Effector CD4-positive, alpha-beta T cell (primary cell): ENCODE data around the gene CACNA1H.

Source experiments
- DNase-seq: peaks from one replicate; pipeline ENCODE4 v3.0.0-alpha.2; 2020

The CACNA1H gene

GRCh38 chr16:1123525-1124230, 29.2 kb upstream of the CACNA1H start:
- no peak for DNase-seq

- DNase-seq = no peak
Measured at GRCh38 chr16:1124291-1124690, 28.6 kb upstream of the CACNA1H start.

GRCh38 chr16:1124795-1125194, 28.1 kb upstream of the CACNA1H start:
- DNase-seq = no peak

DNA sequence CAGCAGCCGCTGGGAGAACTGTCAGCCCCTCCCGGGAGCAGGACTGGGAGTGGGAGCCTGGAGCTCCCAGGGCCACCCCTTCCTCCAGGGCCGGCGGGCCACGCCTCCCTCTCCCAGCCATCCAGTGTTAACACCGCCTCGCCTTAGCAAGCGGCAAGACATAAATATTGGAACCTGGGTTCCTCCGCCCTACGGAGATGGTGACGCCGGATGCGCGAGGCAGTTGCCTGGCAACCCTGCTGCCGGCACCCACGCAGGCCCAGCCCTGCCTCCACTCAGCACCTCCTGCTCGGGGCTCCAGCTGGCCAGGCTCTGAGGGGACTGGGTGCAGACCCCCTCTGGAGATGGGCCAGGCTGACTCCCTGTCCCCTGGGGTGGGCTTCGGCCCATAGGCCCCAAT, 27.4 kb upstream of the CACNA1H start:
- no peak for DNase-seq

- DNase-seq = no peak
Measured at GRCh38 chr16:1126044-1126443, 26.9 kb upstream of the CACNA1H start.

GRCh38 chr16:1126586-1126985, 26.3 kb upstream of the CACNA1H start:
- no peak for DNase-seq

DNA sequence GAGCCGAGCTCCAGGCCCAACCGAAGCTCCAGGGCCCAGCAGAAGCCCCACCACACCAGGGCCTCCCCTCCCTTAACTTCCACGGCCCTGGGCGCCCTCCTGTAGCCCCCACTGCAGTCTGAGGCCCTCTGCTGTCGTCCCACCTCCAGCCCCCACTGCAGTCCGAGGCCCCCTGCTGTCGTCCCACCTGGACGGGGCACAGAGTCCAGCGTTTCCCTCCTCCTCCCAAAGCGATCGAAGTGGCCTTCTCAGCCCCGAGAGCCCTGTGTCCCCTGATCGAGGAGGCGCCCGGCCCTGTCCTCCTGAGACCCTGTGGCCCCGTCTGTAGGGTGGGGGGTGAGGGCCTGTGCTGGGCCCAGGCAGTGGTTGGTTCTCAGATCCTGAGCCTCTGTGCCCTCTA, 25.8 kb upstream of the CACNA1H start:
- no peak for DNase-seq

GRCh38 chr16:1127971-1128715, 24.8 kb upstream of the CACNA1H start:
- no peak for DNase-seq

GRCh38 chr16:1129106-1129960, 23.6 kb upstream of the CACNA1H start:
- no peak for DNase-seq

GRCh38 chr16:1130382-1130781, 22.5 kb upstream of the CACNA1H start:
- DNase-seq = no peak

- DNase-seq = no peak
Measured at GRCh38 chr16:1131378-1131994, 21.4 kb upstream of the CACNA1H start.

- no peak for DNase-seq
Measured at GRCh38 chr16:1132431-1132830, 20.5 kb upstream of the CACNA1H start.

DNA sequence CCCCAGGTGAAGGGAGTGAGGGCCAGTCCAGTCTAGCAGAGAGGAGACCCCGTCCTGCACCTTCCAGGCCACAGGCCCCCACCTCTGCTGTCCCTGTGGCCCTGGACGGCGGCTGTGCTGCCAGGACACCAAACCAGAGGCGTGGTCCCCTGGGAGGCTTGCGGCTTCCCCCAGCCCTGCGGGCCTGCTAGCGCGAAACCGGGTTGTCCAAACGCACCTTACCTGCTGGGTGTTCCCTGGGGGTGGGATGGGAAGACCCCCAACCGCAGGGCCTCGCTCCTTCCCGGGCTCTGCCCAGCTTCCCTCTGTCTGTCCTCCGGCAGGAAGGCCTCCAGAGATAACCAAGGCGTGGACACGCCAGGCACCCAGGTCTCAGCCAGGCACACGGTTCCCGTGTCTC, 19.6 kb upstream of the CACNA1H start:
- no peak for DNase-seq

GRCh38 chr16:1133810-1134520, 18.9 kb upstream of the CACNA1H start:
- no peak for DNase-seq

GRCh38 chr16:1134776-1135458, 18.0 kb upstream of the CACNA1H start:
- no peak for DNase-seq

DNA sequence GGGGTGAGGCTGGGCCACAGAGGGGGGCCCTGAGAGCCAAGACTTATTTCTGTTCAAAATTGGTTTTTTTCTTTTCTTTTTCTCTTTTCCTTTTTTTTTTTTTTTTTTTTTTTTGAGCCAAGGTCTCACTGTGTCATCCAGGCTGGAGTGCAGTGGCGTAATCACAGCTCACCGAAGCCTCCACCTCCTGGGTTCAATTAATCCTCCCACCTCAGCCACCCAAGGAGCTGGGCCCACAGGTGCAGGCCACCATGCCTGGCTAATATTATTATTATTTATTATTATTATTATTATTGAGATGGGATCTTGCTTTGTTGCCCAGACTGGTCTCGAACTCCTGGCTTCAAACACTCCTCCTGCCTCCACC, 17.5 kb upstream of the CACNA1H start:
- DNase-seq = no peak

GRCh38 chr16:1137604-1138003, 15.3 kb upstream of the CACNA1H start:
- no peak for DNase-seq

DNA sequence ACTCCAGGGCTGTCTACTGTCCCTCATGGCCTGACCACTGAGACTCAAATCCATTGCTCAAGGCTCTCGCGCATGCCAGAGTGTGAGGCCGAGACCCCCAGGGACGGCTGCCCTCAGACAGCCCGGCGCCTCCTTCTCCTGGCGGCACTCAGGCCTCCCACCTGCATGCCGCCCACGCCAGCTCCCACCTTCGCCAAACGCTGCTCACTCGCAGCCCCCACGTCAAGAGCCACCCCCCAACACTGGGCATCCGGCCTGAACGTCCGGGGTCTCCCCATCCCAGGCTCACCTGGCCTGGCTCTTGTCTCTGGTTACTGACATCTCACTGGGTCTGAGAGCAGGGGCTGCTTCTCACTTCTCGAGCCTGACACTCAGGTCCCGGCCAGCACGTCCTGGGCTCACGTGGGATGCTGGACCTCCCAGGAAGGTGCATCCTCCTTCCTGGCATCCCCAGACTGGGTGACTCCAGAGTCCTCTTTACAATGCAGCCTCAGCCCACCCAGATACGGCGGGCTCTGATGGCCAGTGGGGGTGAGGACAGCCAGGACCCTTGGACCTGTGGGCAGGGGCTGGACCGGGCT, 12.2 kb upstream of the CACNA1H start:
- no peak for DNase-seq

GRCh38 chr16:1141191-1141590, 11.7 kb upstream of the CACNA1H start:
- DNase-seq = no peak

DNA sequence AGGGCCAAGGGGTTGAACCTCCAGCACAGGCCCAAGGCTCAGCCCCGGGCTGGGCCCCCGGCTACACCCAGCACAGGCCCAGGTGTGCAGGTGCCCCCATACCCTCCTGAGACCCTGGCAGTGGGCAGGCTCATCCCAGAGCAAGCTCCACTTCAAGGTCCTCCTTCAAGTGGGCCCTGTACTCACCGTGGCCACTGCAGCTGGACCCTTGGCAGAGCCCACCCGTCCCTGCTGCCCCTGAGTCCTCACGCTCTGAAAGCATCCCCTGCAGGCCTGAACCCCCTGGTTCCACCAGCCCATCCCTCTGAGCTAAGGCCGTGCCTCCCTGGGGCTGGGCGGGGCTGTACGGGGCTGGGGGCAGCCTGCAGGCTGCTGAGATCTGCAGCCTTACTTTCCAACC, 11.2 kb upstream of the CACNA1H start:
- no peak for DNase-seq

DNA sequence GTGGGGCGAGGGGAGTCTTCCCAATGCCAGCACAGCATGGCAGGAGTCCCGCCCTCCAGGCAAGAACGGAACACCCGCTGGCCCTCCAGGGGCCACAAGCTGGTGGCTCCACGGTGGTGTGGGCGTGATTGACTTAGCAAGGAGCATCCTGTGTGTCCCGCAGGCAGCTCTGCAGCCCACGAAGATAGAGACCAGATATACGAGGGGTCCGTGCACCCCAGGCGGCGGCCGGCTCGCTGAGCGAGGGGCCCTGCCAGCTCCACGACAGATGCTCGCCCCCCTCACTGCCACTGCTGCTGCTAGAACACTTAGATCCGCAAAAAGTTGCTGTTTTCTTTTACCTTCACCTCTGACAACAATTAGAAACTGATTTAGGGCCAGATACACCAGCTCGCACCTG, 10.0 kb upstream of the CACNA1H start:
- no peak for DNase-seq
